ENCODE results near the gene KCTD19. TPM values are rescaled to one million over a fixed set of nuclear protein-coding genes. Genes with fewer than 3 reads are reported as not detected.

Gene KCTD19
- total and polyA plus RNA-seq, 3 experiments from 2014 or later: 0.71 to 1.4 TPM; not detected in 1

DNA sequence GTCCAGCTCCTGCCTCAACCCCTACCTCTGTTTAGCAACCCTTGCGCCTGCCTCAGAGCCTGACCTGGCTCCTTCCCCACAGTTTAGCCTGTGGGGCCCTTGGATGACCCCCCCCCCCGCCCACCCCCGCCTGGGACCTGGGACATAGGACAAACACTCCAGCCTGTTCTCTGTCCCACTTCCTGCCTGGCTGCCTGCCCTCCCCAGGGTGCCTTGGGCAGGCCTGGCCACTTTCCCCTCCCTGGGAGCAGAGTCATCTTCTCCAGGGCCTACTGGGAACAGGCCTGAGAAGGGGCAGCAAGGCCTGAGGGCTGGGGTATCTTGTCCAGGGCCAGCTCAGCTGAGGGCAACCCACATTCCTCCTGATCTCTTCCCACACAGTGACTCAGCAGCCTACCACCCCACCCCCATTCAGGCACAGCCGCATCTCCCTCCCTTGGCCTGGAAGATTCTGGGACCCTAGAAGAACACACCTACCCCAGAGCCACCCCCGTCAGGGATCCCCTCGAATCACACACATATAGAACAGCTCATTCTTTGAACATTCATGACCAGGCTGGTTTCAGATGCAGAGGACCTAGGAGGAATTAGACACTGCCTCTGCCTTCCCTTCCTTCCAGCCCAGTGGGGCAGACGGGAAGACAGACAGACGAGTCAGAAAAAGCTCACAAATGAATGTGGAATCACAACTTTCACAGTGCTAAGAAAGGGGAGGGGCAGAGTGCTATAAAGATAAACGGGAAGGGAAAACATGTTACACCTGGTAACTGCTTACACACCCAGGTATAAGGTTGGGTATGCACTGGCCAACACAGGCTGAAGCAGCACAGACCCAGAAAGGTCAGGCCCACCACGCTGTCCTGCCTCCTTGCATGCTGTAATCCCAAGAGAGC is 85.3 kb downstream of the KCTD19 start:
- peaks cover 0 to 36% (median 4%) of the 10 kb centered on the region in 3 donors for H3K36me3 Mint-ChIP-seq
- peaks cover 7% of the 10 kb centered on the region for H3K36me3 ChIP-seq (ENCODE audit: insufficient read depth, low read length)
- H3K4me3 ChIP-seq (ENCODE audit: low read length): no peak overlapping the region
- H3K27ac ChIP-seq (ENCODE audit: low read depth, low read length): peak overlapping the region; percentile 51
- H3K27ac Mint-ChIP-seq: peak overlapping the region in 6 of 8 donors; percentile 26 to 78 (median 75)
- H3K27me3 ChIP-seq (ENCODE audit: insufficient read depth, low read length, poor library complexity, severe bottlenecking): no peaks in the 10 kb centered on the region
- H3K27me3 Mint-ChIP-seq: no peaks in the 10 kb centered on the region
- ChIA-PET CTCF (no interaction called here), POLR2A (no interaction called here)
- no peaks in the 10 kb centered on the region for H3K9me3 Mint-ChIP-seq
- no peaks in the 10 kb centered on the region for H3K9me3 ChIP-seq (ENCODE audit: low read length)
- H3K4me3 Mint-ChIP-seq: no peak overlapping the region
- peaks cover 28% of the 10 kb centered on the region for H3K4me1 ChIP-seq (ENCODE audit: insufficient read depth, low read length)
- DNase-seq: no peak
- peaks cover 21 to 34% (median 27%) of the 10 kb centered on the region in 3 donors for H3K4me1 Mint-ChIP-seq

DNA sequence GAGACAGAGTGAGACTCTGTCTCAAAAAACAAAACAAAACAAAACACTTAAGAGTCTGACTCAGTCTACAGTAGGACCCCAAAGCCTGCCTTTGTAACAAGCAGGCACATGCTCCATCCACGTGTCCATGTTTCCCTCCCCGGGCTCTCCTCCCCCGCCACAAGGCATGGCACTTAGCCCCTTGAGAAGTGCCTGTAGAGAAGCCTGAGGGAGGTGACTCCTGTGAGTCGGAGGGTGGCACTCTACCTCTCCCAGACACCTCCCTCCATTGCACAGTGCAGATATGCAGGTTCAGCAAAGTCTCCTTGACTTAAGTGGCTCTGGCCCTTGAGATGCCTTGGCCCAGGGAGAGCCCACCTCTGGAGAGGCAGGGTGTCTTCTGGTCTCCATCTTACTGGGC is 86.0 kb downstream of the KCTD19 start:
- H3K36me3 Mint-ChIP-seq: peaks cover 0 to 43% (median 7%) of the 10 kb centered on the region in 3 donors
- DNase-seq: no peak
- H3K27ac ChIP-seq (ENCODE audit: low read depth, low read length): peak overlapping the region; percentile 51
- peaks cover 0 to 2% of the 10 kb centered on the region in 2 donors for H3K27me3 Mint-ChIP-seq
- H3K36me3 ChIP-seq (ENCODE audit: insufficient read depth, low read length): peaks cover 15% of the 10 kb centered on the region
- no peaks in the 10 kb centered on the region for H3K9me3 ChIP-seq (ENCODE audit: low read length)
- no peaks in the 10 kb centered on the region for H3K9me3 Mint-ChIP-seq
- H3K27me3 ChIP-seq (ENCODE audit: insufficient read depth, low read length, poor library complexity, severe bottlenecking): no peaks in the 10 kb centered on the region
- no peak overlapping the region for H3K4me3 Mint-ChIP-seq
- ChIA-PET CTCF (no interaction called here), POLR2A (no interaction called here)
- peaks cover 22% of the 10 kb centered on the region for H3K4me1 ChIP-seq (ENCODE audit: insufficient read depth, low read length)
- peak overlapping the region in 3 of 8 donors; percentile 37 to 76 (median 74) for H3K27ac Mint-ChIP-seq
- H3K4me3 ChIP-seq (ENCODE audit: low read length): no peak overlapping the region
- H3K4me1 Mint-ChIP-seq: peaks cover 24 to 33% (median 29%) of the 10 kb centered on the region in 3 donors

Other genes starting within 250 kb of the KCTD19 start
- gene PHAF1, start 216.8 kb downstream of the KCTD19 start, total RNA-seq: 10 to 100 TPM; 20.2 to 21.2 TPM
- gene PHAF1, start 216.8 kb downstream of the KCTD19 start, polyA plus RNA-seq: 14.7 TPM
- 1 to 10 TPM; 2.4 to 2.7 TPM for gene B3GNT9, start 175.7 kb downstream of the KCTD19 start, total RNA-seq
- 5.0 TPM for gene B3GNT9, start 175.7 kb downstream of the KCTD19 start, polyA plus RNA-seq
- 10 to 100 TPM; 23.8 to 28.7 TPM for gene TRADD, start 166.8 kb downstream of the KCTD19 start, total RNA-seq
- 141 TPM for gene TRADD, start 166.8 kb downstream of the KCTD19 start, polyA plus RNA-seq
- 10 to 100 TPM; 10.5 to 14.3 TPM for gene FBXL8, start 166.8 kb downstream of the KCTD19 start, total RNA-seq
- 11.6 TPM for gene FBXL8, start 166.8 kb downstream of the KCTD19 start, polyA plus RNA-seq
- 10 to 100 TPM; 11.6 to 13.3 TPM for gene HSF4, start 162.0 kb downstream of the KCTD19 start, total RNA-seq
- gene HSF4, start 162.0 kb downstream of the KCTD19 start, polyA plus RNA-seq: not detected
- gene NOL3, start 156.2 kb downstream of the KCTD19 start, total RNA-seq: 1 to 10 TPM; 2.1 to 2.3 TPM
- 0.91 TPM for gene NOL3, start 156.2 kb downstream of the KCTD19 start, polyA plus RNA-seq
- 10 to 100 TPM; 15.3 to 15.6 TPM for gene MATCAP1, start 142.8 kb downstream of the KCTD19 start, total RNA-seq
- 0.68 TPM for gene MATCAP1, start 142.8 kb downstream of the KCTD19 start, polyA plus RNA-seq
- not detected for gene EXOC3L1, start 136.6 kb downstream of the KCTD19 start, total RNA-seq
- not detected for gene EXOC3L1, start 136.6 kb downstream of the KCTD19 start, polyA plus RNA-seq
- gene E2F4, start 134.6 kb downstream of the KCTD19 start, total RNA-seq: 100 to 1,000 TPM; 137 to 139 TPM
- gene E2F4, start 134.6 kb downstream of the KCTD19 start, polyA plus RNA-seq: 86.0 TPM
- 1 to 10 TPM; 5.0 to 5.3 TPM for gene ELMO3, start 127.6 kb downstream of the KCTD19 start, total RNA-seq
- gene ELMO3, start 127.6 kb downstream of the KCTD19 start, polyA plus RNA-seq: not detected
- gene TMEM208, start 99.6 kb downstream of the KCTD19 start, total RNA-seq: 10 to 100 TPM; 58.4 to 69.5 TPM
- 83.7 TPM for gene TMEM208, start 99.6 kb downstream of the KCTD19 start, polyA plus RNA-seq
- gene FHOD1, start 79.3 kb downstream of the KCTD19 start, total RNA-seq: 100 to 1,000 TPM; 111 to 117 TPM
- 5.5 TPM for gene FHOD1, start 79.3 kb downstream of the KCTD19 start, polyA plus RNA-seq
- 1 to 10 TPM; 5.2 TPM for gene SLC9A5, start 77.8 kb downstream of the KCTD19 start, total RNA-seq
- gene SLC9A5, start 77.8 kb downstream of the KCTD19 start, polyA plus RNA-seq: not detected
- 10 to 100 TPM; 25.3 to 29.3 TPM for gene PLEKHG4, start 47.2 kb downstream of the KCTD19 start, total RNA-seq
- 1.6 TPM for gene PLEKHG4, start 47.2 kb downstream of the KCTD19 start, polyA plus RNA-seq
- under 1 TPM; 0.28 to 0.31 TPM for gene LRRC36, start 74 bp upstream of the KCTD19 start, total RNA-seq
- not detected for gene LRRC36, start 74 bp upstream of the KCTD19 start, polyA plus RNA-seq
- not detected for gene TPPP3, start 66.8 kb upstream of the KCTD19 start, total RNA-seq
- not detected for gene TPPP3, start 66.8 kb upstream of the KCTD19 start, polyA plus RNA-seq
- 1 to 10 TPM; 1.3 TPM for gene ZDHHC1, start 89.7 kb upstream of the KCTD19 start, total RNA-seq
- gene ZDHHC1, start 89.7 kb upstream of the KCTD19 start, polyA plus RNA-seq: 0.60 TPM
- 1 to 10 TPM; 1.1 to 1.5 TPM for gene HSD11B2, start 104.4 kb upstream of the KCTD19 start, total RNA-seq
- not detected for gene HSD11B2, start 104.4 kb upstream of the KCTD19 start, polyA plus RNA-seq
- gene ATP6V0D1, start 154.4 kb upstream of the KCTD19 start, total RNA-seq: 10 to 100 TPM; 49.3 to 57.6 TPM
- 107 TPM for gene ATP6V0D1, start 154.4 kb upstream of the KCTD19 start, polyA plus RNA-seq
- not detected for gene AGRP, start 156.8 kb upstream of the KCTD19 start, total RNA-seq
- not detected for gene AGRP, start 156.8 kb upstream of the KCTD19 start, polyA plus RNA-seq
- 10 to 100 TPM; 23.2 to 27.4 TPM for gene RIPOR1, start 202.1 kb upstream of the KCTD19 start, total RNA-seq
- 6.1 TPM for gene RIPOR1, start 202.1 kb upstream of the KCTD19 start, polyA plus RNA-seq
- gene CTCF, start 235.8 kb upstream of the KCTD19 start, total RNA-seq: 10 to 100 TPM; 65.4 to 67.4 TPM
- gene CTCF, start 235.8 kb upstream of the KCTD19 start, polyA plus RNA-seq: 66.4 TPM

Data from CD8-positive, alpha-beta memory T cell (primary cell).